NCI-H69 (cell line): Measurements from ENCODE around the gene S1PR3.

Source experiments
- DNase-seq: peaks from one replicate; lab custom pipeline; 2025; lab: John Stamatoyannopoulos, UW

Gene S1PR3

GRCh38 chr9:88993327-88993726, 2.1 kb downstream of the S1PR3 start:
- no peak for DNase-seq

- no peak for DNase-seq
These were observed 2.7 kb downstream of the S1PR3 start for GRCh38 chr9:88993871-88994460.

DNA sequence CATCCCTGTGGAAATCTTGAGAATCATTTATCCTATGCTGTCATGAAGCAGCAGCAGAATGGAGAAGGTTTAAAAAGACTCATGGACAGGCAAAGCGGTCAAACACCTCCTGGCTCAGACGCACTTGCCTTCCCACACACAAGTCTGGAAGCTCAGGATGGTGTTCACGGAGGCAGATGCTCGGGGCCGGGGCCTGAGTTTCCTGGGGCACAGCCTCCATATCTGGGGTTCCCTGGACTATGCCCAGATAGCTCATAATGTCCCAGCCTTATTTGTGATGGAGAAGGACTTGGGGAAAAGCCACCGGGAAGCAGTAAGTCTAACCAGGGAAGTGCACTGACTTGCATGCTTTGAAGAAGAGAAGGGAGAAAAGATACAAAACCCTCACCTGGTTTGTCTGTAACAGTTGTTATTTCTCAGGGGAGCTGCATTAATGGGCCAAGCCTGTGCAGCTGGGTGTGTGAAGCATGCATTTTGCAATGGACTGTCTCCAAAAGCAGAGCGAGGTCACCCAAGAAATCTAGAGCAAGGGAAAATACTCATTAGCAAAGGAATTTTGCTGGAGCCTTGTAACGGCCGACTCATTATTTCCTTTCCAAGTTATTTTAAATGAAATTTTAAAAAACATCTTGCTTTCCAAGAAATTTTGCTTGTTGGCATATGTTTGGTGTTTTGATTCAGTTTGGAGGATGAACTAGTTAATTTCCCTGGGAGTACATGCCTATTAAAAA, 3.4 kb downstream of the S1PR3 start:
- no peak for DNase-seq

DNA sequence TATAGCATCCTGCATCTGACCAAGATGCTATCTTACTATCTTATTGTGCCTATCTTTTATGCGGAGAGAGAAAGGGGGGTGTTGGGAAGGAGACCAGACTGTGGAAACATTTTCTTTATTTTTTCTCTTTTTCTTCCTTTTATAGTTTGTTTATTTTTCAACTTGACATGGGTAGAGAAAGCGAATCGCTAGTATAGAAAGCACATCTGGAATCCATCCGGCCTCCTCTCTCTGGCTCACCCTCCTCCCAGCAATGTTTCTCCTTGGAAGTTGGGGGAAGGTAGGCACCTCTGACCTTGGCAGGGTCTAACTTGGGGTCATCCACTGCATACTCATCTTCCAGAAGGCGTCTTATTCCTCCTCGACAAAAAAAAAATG, 3.9 kb downstream of the S1PR3 start:
- DNase-seq: no peak

DNA sequence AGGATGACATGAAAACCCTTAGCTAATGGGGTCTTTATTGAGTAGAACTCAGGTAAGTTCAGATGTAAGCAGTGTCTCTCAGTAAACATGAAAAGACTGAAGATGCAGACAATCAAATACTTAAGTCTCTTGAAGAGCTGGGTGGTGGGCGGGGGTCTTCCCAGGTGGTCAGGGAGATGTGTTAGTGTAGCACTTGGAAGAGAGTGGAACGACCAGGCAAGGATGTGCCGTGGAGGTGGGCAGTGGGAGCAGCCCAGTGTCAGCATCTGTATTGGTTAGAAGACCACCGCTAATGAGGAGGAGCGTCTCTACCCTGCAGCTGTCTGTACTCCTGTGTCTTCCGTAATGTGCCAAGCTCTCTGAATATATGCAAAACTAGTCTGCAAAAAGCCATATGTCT, 4.4 kb downstream of the S1PR3 start:
- DNase-seq: no peak

DNA sequence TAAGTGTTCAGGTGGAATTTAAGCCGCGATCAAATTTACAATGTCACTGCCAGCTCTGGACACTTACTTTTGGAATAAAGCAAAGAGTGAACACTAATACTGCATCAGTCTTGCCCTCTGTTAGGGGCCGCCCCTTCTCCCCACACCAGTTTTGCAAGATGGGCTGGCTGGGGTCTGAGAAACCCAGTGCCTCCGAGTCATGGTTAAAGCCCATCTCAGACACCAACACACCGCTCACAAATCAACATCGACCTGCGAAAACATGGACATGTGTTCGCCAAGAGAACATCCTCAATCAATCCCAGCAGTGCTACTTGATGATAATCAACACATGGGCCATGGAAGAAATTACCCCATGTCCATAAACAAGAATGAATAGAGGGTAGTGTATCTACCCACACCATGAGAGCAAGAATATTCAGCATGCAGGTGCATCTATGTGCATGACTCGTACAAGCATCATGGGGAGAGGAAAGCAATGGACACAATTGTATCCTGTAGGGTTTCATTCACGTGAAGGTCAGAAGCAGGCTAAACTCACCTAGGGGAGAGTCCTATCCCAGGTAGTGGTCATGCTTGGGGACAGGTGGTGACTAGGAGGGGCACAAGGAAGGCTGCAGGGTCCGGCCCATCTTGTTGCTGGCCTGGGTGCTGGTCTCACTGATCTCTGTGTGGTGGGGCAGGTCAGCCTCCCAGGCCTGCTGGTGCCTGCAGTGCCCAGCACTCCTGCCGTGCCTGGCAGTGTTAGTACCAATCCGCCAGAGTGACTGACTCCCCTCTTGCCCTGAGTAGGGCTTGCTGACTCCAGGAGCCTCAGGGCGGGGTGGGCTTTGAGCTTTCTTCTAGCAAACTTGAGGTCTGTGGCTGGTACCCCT, 5.0 kb downstream of the S1PR3 start:
- DNase-seq: no peak

DNA sequence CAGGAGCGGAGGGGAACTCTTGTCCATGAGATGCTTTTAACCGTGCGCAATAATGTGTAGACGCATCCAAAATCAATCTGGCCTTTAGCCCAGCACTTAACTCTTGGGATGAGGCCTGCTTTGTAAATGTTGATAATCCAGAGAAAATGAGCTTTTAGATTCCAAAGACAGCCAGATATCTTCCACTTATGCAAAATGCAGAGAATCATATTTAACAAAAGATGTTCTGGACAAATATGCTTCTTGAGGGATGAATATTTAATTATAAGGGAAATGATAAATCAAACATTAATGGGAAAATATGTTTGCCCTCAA, 5.6 kb downstream of the S1PR3 start:
- no peak for DNase-seq

- no peak for DNase-seq
These were observed 6.4 kb downstream of the S1PR3 start for GRCh38 chr9:88997646-88998045.

GRCh38 chr9:88998503-88998902, 7.2 kb downstream of the S1PR3 start:
- no peak for DNase-seq

GRCh38 chr9:88998911-88999310, 7.6 kb downstream of the S1PR3 start:
- no peak for DNase-seq

GRCh38 chr9:89000371-89000781, 9.1 kb downstream of the S1PR3 start:
- DNase-seq: no peak

DNA sequence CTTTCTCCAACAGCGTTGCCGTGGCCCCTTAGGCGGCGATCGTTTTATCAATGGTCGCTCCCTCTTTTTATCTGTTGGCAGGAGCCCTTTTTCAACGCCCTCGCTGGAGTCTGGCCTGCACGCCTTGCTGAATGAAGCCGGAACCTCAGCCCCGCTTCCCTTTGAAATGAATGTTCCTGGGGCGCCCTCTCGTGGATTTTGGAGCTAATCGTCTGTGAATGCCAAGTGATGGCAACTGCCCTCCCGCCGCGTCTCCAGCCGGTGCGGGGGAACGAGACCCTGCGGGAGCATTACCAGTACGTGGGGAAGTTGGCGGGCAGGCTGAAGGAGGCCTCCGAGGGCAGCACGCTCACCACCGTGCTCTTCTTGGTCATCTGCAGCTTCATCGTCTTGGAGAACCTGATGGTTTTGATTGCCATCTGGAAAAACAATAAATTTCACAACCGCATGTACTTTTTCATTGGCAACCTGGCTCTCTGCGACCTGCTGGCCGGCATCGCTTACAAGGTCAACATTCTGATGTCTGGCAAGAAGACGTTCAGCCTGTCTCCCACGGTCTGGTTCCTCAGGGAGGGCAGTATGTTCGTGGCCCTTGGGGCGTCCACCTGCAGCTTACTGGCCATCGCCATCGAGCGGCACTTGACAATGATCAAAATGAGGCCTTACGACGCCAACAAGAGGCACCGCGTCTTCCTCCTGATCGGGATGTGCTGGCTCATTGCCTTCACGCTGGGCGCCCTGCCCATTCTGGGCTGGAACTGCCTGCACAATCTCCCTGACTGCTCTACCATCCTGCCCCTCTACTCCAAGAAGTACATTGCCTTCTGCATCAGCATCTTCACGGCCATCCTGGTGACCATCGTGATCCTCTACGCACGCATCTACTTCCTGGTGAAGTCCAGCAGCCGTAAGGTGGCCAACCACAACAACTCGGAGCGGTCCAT, 10.0 kb downstream of the S1PR3 start:
- DNase-seq: peak; percentile 79

- no peak for DNase-seq
These were observed 10.8 kb downstream of the S1PR3 start for GRCh38 chr9:89001917-89002540.

DNA sequence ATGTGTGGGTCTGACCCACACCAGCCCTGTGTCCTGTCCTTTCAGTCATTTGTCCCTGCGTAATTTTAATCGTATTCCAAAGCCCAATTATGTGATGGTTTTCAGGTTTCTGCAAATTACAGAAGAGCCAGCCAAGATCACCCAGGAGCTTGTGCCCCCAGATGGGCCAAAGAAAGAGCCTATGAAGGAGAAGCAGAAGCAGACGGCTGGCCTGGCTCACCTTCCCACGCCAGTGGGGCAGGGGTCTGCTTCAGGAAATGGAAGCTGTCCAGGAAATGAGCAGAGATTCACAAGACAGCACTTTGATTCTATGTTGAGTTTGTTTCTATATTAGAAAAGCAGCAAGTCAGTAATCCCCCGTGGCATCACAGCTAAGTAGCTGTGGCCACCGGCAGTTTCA, 11.7 kb downstream of the S1PR3 start:
- no peak for DNase-seq

- DNase-seq: no peak
These were observed 14.1 kb downstream of the S1PR3 start for GRCh38 chr9:89005323-89005722.

- DNase-seq: no peak
These were observed 15.0 kb downstream of the S1PR3 start for GRCh38 chr9:89006267-89006666.

DNA sequence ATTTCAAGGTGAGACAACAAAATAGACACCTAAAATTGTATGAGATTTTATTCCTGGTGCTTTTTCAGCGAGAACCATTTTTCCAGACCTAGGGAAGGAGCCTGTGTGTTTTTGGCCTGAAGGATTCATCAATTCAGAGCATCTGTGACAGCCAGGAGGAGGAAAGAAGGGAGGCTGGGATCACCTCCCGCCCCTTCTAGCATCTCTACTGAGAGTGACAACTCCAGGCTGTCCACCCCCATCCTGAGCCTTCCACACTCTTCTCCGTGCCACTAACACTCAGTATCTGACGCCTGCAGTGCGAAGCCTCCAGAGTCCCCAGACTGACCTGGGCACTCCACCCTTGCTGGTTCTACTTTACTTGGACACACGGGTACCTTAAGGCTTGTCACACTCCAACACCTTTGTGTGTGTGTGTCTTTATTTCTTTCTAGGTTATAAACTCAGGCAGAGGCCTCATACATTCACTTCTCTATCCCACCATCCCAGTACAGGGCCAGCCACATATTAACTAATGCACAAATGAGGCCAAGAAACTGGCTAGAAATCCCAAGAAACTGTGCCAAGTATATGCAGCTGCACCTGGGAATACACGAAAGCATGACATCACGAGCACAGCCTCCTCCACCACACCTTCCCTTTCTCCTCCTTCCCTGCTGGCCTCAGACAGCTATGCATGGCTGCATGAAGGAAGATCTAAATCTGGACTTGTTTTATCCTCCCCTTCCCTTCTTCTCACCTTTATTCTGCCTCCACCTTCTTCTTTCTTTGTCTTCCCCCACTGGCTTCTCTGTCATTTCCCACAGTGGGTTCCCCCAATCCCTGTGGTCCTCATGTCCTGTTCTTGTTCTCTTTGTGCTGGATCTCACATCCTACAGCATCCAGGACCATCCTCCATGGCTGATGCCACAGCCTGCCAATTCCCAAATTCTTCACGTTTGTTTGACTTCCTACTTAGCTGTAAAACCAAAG, 16.0 kb downstream of the S1PR3 start:
- DNase-seq: no peak

GRCh38 chr9:89008055-89008743, 16.9 kb downstream of the S1PR3 start:
- no peak for DNase-seq

DNA sequence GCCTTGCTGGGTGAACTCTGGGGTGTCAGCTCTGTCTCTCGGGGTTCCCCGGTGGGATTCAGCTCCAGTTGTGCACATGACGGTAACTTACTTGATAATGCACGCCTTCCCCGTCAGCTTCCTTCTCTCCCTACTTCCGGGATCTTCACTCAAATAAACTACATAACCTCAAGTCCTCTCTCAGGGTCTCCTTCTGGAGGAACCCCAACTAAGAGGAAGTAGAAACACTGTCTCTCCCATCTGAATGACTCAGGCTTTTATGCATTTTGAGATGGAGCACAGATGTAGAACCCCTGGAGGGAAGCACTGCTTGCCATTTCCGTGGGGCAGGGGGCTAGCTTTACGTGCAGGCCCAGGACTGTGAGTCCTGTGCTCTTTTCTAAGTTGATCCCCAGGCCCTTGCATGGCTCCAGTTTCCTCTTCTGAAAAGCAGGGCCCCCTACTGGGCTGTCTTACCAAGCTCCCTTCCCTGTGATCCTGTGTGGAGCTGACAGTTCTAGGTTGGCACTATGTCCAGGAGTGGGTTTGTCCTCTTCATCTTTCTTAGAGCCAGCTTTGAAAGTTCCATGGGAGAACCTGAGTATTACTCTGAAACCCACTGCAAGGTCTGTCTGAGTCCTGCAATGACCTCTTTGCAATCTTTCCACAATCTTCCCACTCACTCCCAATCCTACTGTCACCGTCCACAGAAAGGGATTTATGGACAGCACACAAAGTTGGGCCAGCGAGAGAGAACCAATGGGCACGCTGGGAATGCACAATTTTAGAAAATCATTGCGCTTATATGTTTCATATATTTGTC, 17.7 kb downstream of the S1PR3 start:
- no peak for DNase-seq
